ES-I3 (cell line): ENCODE measurements around the gene TCTN3.
"Not testable (repeated sequence)": the region's sequence is repeated elsewhere in the genome, so short reads cannot be mapped to it uniquely, and the experiment has no call there.

Experiments used
- H3K36me3 ChIP-seq: 2 replicates; pipeline ENCODE4 v1.6.1; 2013; ENCODE audit warnings: mild to moderate bottlenecking, low read length, control low read depth, moderate library complexity; ENCODE audit not compliant: insufficient read depth
- H3K4me1 ChIP-seq: 2 replicates; pipeline ENCODE4 v1.6.1; 2013; ENCODE audit warnings: mild to moderate bottlenecking, control low read depth, low read length; ENCODE audit not compliant: insufficient read depth
- H3K9ac ChIP-seq: 2 replicates; pipeline ENCODE4 v1.6.1; 2013; ENCODE audit warnings: low read depth, mild to moderate bottlenecking, low read length, moderate library complexity
- H3K9me3 ChIP-seq: 2 replicates; pipeline ENCODE4 v1.6.1; 2013; ENCODE audit warnings: mild to moderate bottlenecking, low read length, moderate library complexity; ENCODE audit not compliant: control insufficient read depth, insufficient read depth

The TCTN3 gene

GRCh38 chr10:95711492-95711891 is 17.8 kb upstream of the TCTN3 start:
- Histone ChIP-seq H3K9me3 (no peaks in the 10 kb centered on the region), H3K4me1 (no peaks in the 10 kb centered on the region), H3K9ac (no peak overlapping the region), H3K36me3 (no peaks in the 10 kb centered on the region)

GRCh38 chr10:95706990-95707389 is 13.3 kb upstream of the TCTN3 start:
- no peaks in the 10 kb centered on the region for H3K4me1 ChIP-seq
- no peak overlapping the region for H3K9ac ChIP-seq
- H3K9me3 ChIP-seq = no peaks in the 10 kb centered on the region
- H3K36me3 ChIP-seq = no peaks in the 10 kb centered on the region

GRCh38 chr10:95706573-95706972 is 12.8 kb upstream of the TCTN3 start:
- Histone ChIP-seq H3K36me3 (no peaks in the 10 kb centered on the region), H3K9me3 (no peaks in the 10 kb centered on the region), H3K9ac (no peak overlapping the region), H3K4me1 (no peaks in the 10 kb centered on the region)

GRCh38 chr10:95698415-95698814 is 4.7 kb upstream of the TCTN3 start:
- Histone ChIP-seq H3K9ac (no peak overlapping the region), H3K36me3 (no peaks in the 10 kb centered on the region)

GRCh38 chr10:95697429-95697828 is 3.7 kb upstream of the TCTN3 start:
- Histone ChIP-seq H3K9me3 (peaks cover 3% of the 10 kb centered on the region), H3K4me1 (no peaks in the 10 kb centered on the region), H3K9ac (no peak overlapping the region), H3K36me3 (no peaks in the 10 kb centered on the region)

More at GRCh38 chr10:95698415-95698814, 4.7 kb upstream of the TCTN3 start:
- H3K9me3 ChIP-seq = peaks cover 3% of the 10 kb centered on the region
- H3K4me1 ChIP-seq = no peaks in the 10 kb centered on the region

GRCh38 chr10:95694665-95695064 is 938 bp upstream of the TCTN3 start:
- H3K4me1 ChIP-seq = no peaks in the 10 kb centered on the region
- peaks cover 3% of the 10 kb centered on the region for H3K9me3 ChIP-seq
- no peaks in the 10 kb centered on the region; the same call in 1 of the 2 replicates for H3K36me3 ChIP-seq
- H3K9ac ChIP-seq = no peak overlapping the region

GRCh38 chr10:95693071-95693667 is 558 bp downstream of the TCTN3 start:
- no peaks in the 10 kb centered on the region; the same call in 1 of the 2 replicates for H3K9me3 ChIP-seq
- H3K9ac ChIP-seq = peak overlapping the region; percentile 74
- no peaks in the 10 kb centered on the region; the same call in none of the 2 replicates for H3K36me3 ChIP-seq
- H3K4me1 ChIP-seq = no peaks in the 10 kb centered on the region

GRCh38 chr10:95691281-95691680 is 2.4 kb downstream of the TCTN3 start:
- Histone ChIP-seq H3K9ac (no peak overlapping the region), H3K9me3 (no peaks in the 10 kb centered on the region), H3K4me1 (no peaks in the 10 kb centered on the region), H3K36me3 (peaks cover 1% of the 10 kb centered on the region)

GRCh38 chr10:95688648-95689047 is 5.1 kb downstream of the TCTN3 start:
- no peaks in the 10 kb centered on the region for H3K9me3 ChIP-seq
- no peaks in the 10 kb centered on the region for H3K4me1 ChIP-seq
- no peak overlapping the region for H3K9ac ChIP-seq
- H3K36me3 ChIP-seq = peaks cover 3% of the 10 kb centered on the region

GRCh38 chr10:95683966-95684365 is 9.8 kb downstream of the TCTN3 start:
- H3K9me3 ChIP-seq = no peaks in the 10 kb centered on the region
- no peaks in the 10 kb centered on the region for H3K4me1 ChIP-seq
- H3K36me3 ChIP-seq = peaks cover 24% of the 10 kb centered on the region
- H3K9ac ChIP-seq = no peak overlapping the region

GRCh38 chr10:95675403-95676116 is 18.2 kb downstream of the TCTN3 start:
- peaks cover 12% of the 10 kb centered on the region for H3K36me3 ChIP-seq

GRCh38 chr10:95674643-95675042 is 19.1 kb downstream of the TCTN3 start:
- Histone ChIP-seq H3K4me1 (no peaks in the 10 kb centered on the region), H3K9ac (no peak overlapping the region), H3K9me3 (no peaks in the 10 kb centered on the region), H3K36me3 (peaks cover 7% of the 10 kb centered on the region; the same call in 1 of the 2 replicates)

More at GRCh38 chr10:95675403-95676116, 18.2 kb downstream of the TCTN3 start:
- no peaks in the 10 kb centered on the region for H3K9me3 ChIP-seq
- no peak overlapping the region for H3K9ac ChIP-seq
- no peaks in the 10 kb centered on the region for H3K4me1 ChIP-seq

GRCh38 chr10:95672641-95673040 is 21.1 kb downstream of the TCTN3 start:
- H3K4me1 ChIP-seq, H3K36me3 ChIP-seq, H3K9me3 ChIP-seq, H3K9ac ChIP-seq: not testable (repeated sequence)

GRCh38 chr10:95664543-95664942 is 29.2 kb downstream of the TCTN3 start:
- no peaks in the 10 kb centered on the region; the same call in 1 of the 2 replicates for H3K36me3 ChIP-seq
- H3K9me3 ChIP-seq = no peaks in the 10 kb centered on the region
- no peak overlapping the region for H3K9ac ChIP-seq
- no peaks in the 10 kb centered on the region for H3K4me1 ChIP-seq

GRCh38 chr10:95663496-95663895 is 30.2 kb downstream of the TCTN3 start:
- H3K4me1 ChIP-seq = no peaks in the 10 kb centered on the region
- H3K9ac ChIP-seq = no peak overlapping the region
- H3K9me3 ChIP-seq = no peaks in the 10 kb centered on the region
- H3K36me3 ChIP-seq = no peaks in the 10 kb centered on the region; the same call in 1 of the 2 replicates
